ENCODE data around the gene FOXC1. TPM values are rescaled to one million over a fixed set of nuclear protein-coding genes. Genes with fewer than 3 reads are reported as not detected.

Gene FOXC1
- total RNA-seq, 1 experiment from 2014 or later, result not detected

- no peak for TF ChIP-seq CTCF (conservative IDR thresholded peaks at IDR 0.05)
- Histone ChIP-seq H2BK20ac (ENCODE audit: low read depth, low read length, poor library complexity, severe bottlenecking) (no peak overlapping the region), H4K5ac (ENCODE audit: insufficient read length, low read depth, low read length) (no peak overlapping the region), H3T11ph (ENCODE audit: low read length) (no peak overlapping the region), H3K27ac (ENCODE audit: insufficient read length, low read depth, low read length) (no peak overlapping the region), H3K14ac (ENCODE audit: insufficient read depth, low read length) (no peak overlapping the region), H3K79me1 (ENCODE audit: insufficient read depth, low read depth, low read length, poor library complexity, severe bottlenecking) (no peaks in the 10 kb centered on the region), H3K4ac (ENCODE audit: low read depth, low read length) (no peak overlapping the region), H4K8ac (replicated peaks; ENCODE audit: insufficient read length, low read depth, low read length) (no peak overlapping the region), H4K20me1 (ENCODE audit: control insufficient read depth, insufficient read depth, insufficient read length) (no peaks in the 10 kb centered on the region), H2AFZ (ENCODE audit: low read length) (no peak overlapping the region), H2BK120ac (ENCODE audit: low read depth, low read length, poor library complexity, severe bottlenecking) (no peak overlapping the region), H2BK12ac (ENCODE audit: insufficient read length, low read depth, low read length) (no peak overlapping the region), H3K23me2 (ENCODE audit: insufficient read length, low read depth, low read length, poor library complexity, severe bottlenecking) (peaks cover 6% of the 10 kb centered on the region), H4K91ac (ENCODE audit: insufficient read length, low read depth, low read length) (no peak overlapping the region), H3K4me2 (ENCODE audit: insufficient read depth, insufficient read length, low read length) (no peak overlapping the region), H2BK15ac (ENCODE audit: low read depth, low read length) (no peak overlapping the region), H2BK5ac (ENCODE audit: insufficient read length, low read length) (no peak overlapping the region), H3K18ac (ENCODE audit: insufficient read length, low read depth, low read length) (no peak overlapping the region), H3K23ac (ENCODE audit: insufficient read length, low read depth, low read length) (no peak overlapping the region), H3K79me2 (ENCODE audit: insufficient read depth, low read length) (no peaks in the 10 kb centered on the region), H3K4me1 (ENCODE audit: insufficient read depth, low read length) (no peaks in the 10 kb centered on the region), H3K56ac (ENCODE audit: insufficient read length, low read depth, low read length) (no peak overlapping the region), H3K27me3 (ENCODE audit: insufficient read depth, low read length) (peaks cover 24% of the 10 kb centered on the region), H3K9me3 (ENCODE audit: control insufficient read depth, low read depth, low read length) (no peaks in the 10 kb centered on the region), H3K9ac (ENCODE audit: extremely low read depth, insufficient read length, low read length) (no peak overlapping the region), H2AK5ac (ENCODE audit: insufficient read length, low read length) (no peak overlapping the region)
- H3K27me3 Mint-ChIP-seq (ENCODE audit: low read depth), result peaks cover 68% of the 10 kb centered on the region
- no CpG with 5 or more reads among the region's 15 CpGs for WGBS (ENCODE audit: extremely low coverage, insufficient read length, low lambda C conversion rate)
- no peak overlapping the region for H3K27ac Mint-ChIP-seq
- no peaks in the 10 kb centered on the region for H3K36me3 Mint-ChIP-seq (ENCODE audit: insufficient read depth in 1 of 3, low read depth in 3 of 3)
- DNase-seq, result no peak
- H3K9me3 Mint-ChIP-seq, result no peaks in the 10 kb centered on the region; a peak in 1 of 5 replicates
- H3K4me3 Mint-ChIP-seq, result no peak overlapping the region
- H3K4me1 Mint-ChIP-seq, result peaks cover 17 to 24% of the 10 kb centered on the region in 2 experiments
Observed at GRCh38 chr6:1600764-1601157, 9.0 kb upstream of the FOXC1 start.

Measured in H9 (cell line).